Stomach smooth muscle (tissue), 2 donors: ENCODE data around the gene XKR8.
"Not testable (repeated sequence)": the region's sequence is repeated elsewhere in the genome, so short reads cannot be mapped to it uniquely, and the experiment has no call there.

ENCODE experiments used
- H3K27ac ChIP-seq: one replicate; pipeline ENCODE4 v1.7.0; 2013; ENCODE audit warnings: mild to moderate bottlenecking, low read length, inconsistent platforms
- H3K27me3 ChIP-seq, 2 donors: one replicate each; pipeline ENCODE4 v1.7.0; 2013; ENCODE audit warnings: low read length in 2 of 2; ENCODE audit not compliant: insufficient read depth in 2 of 2, control insufficient read depth in 1 of 2
- H3K36me3 ChIP-seq, 2 donors: one replicate each; pipeline ENCODE4 v1.7.0; 2013; ENCODE audit warnings: low read length in 2 of 2; ENCODE audit not compliant: control insufficient read depth in 2 of 2, insufficient read depth in 2 of 2
- H3K4me1 ChIP-seq: one replicate; pipeline ENCODE4 v1.7.0; 2013; ENCODE audit warnings: low read length; ENCODE audit not compliant: control insufficient read depth, insufficient read depth
- H3K4me3 ChIP-seq, 2 donors: one replicate each; pipeline ENCODE4 v1.7.0; 2013; ENCODE audit warnings: low read length in 2 of 2
- H3K9ac ChIP-seq, 2 donors: one replicate each; pipeline ENCODE4 v1.7.0; 2013; ENCODE audit warnings: low read length in 2 of 2, mild to moderate bottlenecking in 1 of 2
- H3K9me3 ChIP-seq, 2 donors: one replicate each; pipeline ENCODE4 v1.7.0; 2013; ENCODE audit warnings: low read length in 2 of 2; ENCODE audit not compliant: control insufficient read depth in 2 of 2
- donor health status: healthy.
- donor health status: Pancreatic carcinoma.

XKR8 gene

GRCh38 chr1:27992276-27992675 lies 32.5 kb downstream of the XKR8 start:
- H3K4me3 ChIP-seq, result no peak overlapping the region
- no peaks in the 10 kb centered on the region for H3K9me3 ChIP-seq
- H3K36me3 ChIP-seq, result peaks cover 37 to 57% of the 10 kb centered on the region in 2 donors
- no peaks in the 10 kb centered on the region for H3K27me3 ChIP-seq
- no peak overlapping the region for H3K9ac ChIP-seq
- no peaks in the 10 kb centered on the region for H3K4me1 ChIP-seq
- no peak overlapping the region for H3K27ac ChIP-seq

- Histone ChIP-seq H3K27ac (no peak overlapping the region), H3K9ac (no peak overlapping the region), H3K4me3 (no peak overlapping the region), H3K27me3 (no peaks in the 10 kb centered on the region), H3K36me3 (peaks cover 37 to 62% of the 10 kb centered on the region in 2 donors), H3K4me1 (no peaks in the 10 kb centered on the region), H3K9me3 (no peaks in the 10 kb centered on the region)
Observed at GRCh38 chr1:27993241-27993640, 33.5 kb downstream of the XKR8 start.

- no peak overlapping the region for H3K9ac ChIP-seq
- no peaks in the 10 kb centered on the region for H3K4me1 ChIP-seq
- H3K27me3 ChIP-seq, result no peaks in the 10 kb centered on the region
- H3K36me3 ChIP-seq, result peaks cover 35 to 59% of the 10 kb centered on the region in 2 donors
- H3K9me3 ChIP-seq, result no peaks in the 10 kb centered on the region
- H3K4me3 ChIP-seq, result no peak overlapping the region
- no peak overlapping the region for H3K27ac ChIP-seq
Observed at GRCh38 chr1:27994060-27994459, 34.3 kb downstream of the XKR8 start.

GRCh38 chr1:27994526-27994925 lies 34.8 kb downstream of the XKR8 start:
- not testable (repeated sequence) for H3K9me3 ChIP-seq, H3K27me3 ChIP-seq, H3K4me1 ChIP-seq, H3K9ac ChIP-seq, H3K4me3 ChIP-seq, H3K27ac ChIP-seq
- H3K36me3 ChIP-seq, result peaks cover 37 to 57% of the 10 kb centered on the region in 2 donors

GRCh38 chr1:27999055-27999454 lies 39.3 kb downstream of the XKR8 start:
- H3K9ac ChIP-seq, result no peak overlapping the region
- H3K36me3 ChIP-seq, result peaks cover 28 to 40% of the 10 kb centered on the region in 2 donors
- H3K4me1 ChIP-seq, result no peaks in the 10 kb centered on the region
- H3K27ac ChIP-seq, result no peak overlapping the region
- no peaks in the 10 kb centered on the region for H3K9me3 ChIP-seq
- no peaks in the 10 kb centered on the region for H3K27me3 ChIP-seq
- no peak overlapping the region for H3K4me3 ChIP-seq

- Histone ChIP-seq H3K4me3 (no peak overlapping the region), H3K36me3 (peaks cover 11 to 25% of the 10 kb centered on the region in 2 donors), H3K27ac (no peak overlapping the region), H3K9ac (no peak overlapping the region), H3K4me1 (no peaks in the 10 kb centered on the region), H3K27me3 (no peaks in the 10 kb centered on the region), H3K9me3 (no peaks in the 10 kb centered on the region)
Observed at GRCh38 chr1:28002600-28002999, 42.8 kb downstream of the XKR8 start.

- not testable (repeated sequence) for H3K9me3 ChIP-seq, H3K4me3 ChIP-seq, H3K27ac ChIP-seq, H3K27me3 ChIP-seq, H3K9ac ChIP-seq, H3K4me1 ChIP-seq
- peaks cover 11 to 20% of the 10 kb centered on the region in 2 donors for H3K36me3 ChIP-seq
Observed at GRCh38 chr1:28003117-28003516, 43.3 kb downstream of the XKR8 start.

- H3K9me3 ChIP-seq, result no peaks in the 10 kb centered on the region
- no peaks in the 10 kb centered on the region for H3K27me3 ChIP-seq
- peaks cover 23 to 24% of the 10 kb centered on the region in 2 donors for H3K36me3 ChIP-seq
- H3K4me3 ChIP-seq, result no peak overlapping the region
- H3K27ac ChIP-seq, result no peak overlapping the region
- no peaks in the 10 kb centered on the region for H3K4me1 ChIP-seq
- no peak overlapping the region for H3K9ac ChIP-seq
Observed at GRCh38 chr1:28010969-28011368, 51.2 kb downstream of the XKR8 start.
